ENCODE results near the gene STOX2.

STOX2 gene, protein sequence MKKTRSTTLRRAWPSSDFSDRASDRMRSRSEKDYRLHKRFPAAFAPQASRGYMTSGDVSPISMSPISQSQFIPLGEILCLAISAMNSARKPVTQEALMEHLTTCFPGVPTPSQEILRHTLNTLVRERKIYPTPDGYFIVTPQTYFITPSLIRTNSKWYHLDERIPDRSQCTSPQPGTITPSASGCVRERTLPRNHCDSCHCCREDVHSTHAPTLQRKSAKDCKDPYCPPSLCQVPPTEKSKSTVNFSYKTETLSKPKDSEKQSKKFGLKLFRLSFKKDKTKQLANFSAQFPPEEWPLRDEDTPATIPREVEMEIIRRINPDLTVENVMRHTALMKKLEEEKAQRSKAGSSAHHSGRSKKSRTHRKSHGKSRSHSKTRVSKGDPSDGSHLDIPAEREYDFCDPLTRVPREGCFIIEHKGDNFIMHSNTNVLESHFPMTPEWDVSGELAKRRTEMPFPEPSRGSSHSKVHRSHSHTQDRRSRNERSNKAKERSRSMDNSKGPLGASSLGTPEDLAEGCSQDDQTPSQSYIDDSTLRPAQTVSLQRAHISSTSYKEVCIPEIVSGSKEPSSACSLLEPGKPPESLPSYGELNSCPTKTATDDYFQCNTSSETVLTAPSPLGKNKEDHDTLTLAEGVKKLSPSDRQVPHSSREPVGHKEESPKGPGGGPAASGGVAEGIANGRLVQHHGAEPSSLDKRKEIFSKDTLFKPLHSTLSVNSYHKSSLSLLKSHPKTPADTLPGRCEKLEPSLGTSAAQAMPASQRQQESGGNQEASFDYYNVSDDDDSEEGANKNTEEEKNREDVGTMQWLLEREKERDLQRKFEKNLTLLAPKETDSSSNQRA (N-terminal part only)

DNA sequence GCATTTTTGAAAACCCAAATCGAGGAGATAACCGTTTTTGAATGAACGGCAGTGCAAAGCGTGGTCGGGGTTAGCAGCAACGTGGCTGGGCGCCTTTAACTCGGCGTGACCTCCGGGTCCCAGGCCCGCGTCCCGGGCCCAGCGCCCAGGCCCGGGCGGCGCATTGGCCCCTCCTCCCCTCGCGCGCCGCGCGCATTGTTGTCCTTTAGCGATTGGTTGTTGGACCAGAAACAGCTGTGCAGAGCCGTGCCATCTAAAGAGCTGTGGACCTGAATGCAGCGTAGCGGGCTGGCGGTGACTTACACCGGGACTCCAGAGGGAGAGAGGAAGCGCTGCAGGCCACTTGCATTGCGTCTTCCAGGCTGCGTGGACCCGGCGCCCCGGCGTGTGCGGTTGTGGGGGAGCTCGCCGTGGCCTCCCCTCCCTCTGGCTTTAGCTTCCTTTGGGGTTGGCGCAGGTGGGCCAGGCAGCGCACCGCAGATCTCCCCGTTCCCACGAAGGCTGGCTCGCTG lies at the start of gene STOX2:
TSS of gene STOX2 (plus strand) at position 227 of the 512 bp plus-strand sequence. CDS start 1,484 bp downstream, outside the sequence.
- DNase-seq, result no peak

DNA sequence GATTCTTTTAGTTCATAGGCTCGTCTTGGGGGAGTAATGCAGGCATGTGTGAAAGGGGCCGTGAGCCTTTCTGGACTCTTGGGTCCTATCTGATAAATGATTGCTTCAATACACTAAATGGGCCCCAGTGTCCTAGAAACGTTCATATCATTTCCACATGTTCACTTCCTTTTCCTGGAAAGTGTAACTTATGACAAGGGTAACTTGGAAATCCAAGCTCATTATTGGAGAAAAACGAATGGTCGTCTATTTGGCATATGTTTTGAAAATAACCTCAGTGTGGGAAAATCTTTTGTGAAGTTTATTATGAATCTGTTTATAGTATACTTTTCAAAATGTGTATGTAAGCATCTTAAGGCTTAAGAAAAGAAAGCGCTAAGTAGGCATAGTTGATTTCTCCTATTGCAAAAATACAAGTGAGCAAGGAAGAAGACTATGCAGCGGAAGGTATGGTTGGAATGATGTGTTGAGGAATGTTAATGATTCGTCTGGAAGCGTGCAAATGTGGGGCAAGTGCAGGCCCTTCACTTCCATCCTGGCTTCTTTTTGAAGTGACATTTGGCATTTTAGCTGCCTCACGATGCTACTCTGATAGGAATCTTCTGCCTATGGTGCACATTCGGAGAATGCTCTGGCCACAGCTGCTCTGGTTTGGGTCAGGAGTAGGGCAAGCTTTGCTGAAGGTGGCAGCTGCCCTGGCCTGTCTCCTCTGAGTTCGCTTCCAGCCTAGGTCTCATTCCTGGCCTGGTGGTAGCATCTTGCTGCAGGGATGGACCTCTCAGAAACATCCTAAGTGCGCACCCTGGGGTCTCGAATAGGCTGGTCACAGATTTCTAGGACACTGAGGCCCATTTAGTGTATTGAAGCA lies 49.5 kb upstream of the STOX2 start:
- no peak for DNase-seq

DNA sequence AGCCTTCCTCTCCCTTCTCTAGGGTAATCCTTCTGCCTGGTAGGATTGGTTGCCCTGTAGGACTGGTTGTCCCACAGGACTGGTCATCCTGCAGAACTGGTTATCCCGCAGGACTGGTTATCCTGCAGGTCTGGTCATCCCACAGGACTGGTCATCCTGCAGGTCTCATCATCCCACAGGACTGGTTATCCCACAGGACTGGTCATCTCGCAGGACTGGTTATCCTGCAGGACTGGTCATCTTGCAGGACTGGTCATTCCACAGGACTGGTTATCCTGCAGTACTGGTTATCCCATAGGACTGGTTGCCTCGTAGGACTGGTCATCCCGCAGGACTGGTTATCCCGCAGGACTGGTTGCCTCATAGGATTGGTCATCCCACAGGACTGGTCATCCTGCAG lies 48.1 kb upstream of the STOX2 start:
- DNase-seq, result no peak

DNA sequence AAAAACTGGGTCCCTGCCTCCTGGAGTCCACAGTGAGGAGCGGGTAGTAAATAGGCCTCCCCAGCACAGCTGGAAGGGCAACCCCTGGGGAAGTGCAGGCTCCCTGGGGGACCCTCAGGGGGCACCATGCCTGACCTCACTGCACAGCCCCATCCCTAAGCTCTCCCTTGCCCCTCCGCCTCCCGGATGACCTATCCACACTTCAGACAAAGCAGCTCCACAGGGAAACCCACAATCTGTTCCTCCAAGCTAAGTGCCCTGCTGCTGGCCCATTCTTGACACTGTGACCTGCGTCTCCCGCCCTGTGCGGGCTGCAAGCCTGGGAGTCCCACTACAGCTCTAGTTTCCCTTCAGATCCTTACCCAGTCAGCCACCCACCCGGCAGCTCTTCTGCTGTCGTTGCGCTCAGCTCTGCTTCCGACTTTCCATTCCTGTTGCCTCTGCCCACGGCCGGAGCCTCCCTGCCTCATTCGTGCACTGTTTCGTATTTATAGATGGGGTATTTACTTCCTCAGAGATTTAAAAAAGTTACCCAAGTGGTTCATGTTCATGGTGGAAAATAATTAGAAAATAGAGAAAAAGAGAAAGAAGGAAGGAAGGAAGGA lies 47.0 kb upstream of the STOX2 start:
- DNase-seq, result no peak

DNA sequence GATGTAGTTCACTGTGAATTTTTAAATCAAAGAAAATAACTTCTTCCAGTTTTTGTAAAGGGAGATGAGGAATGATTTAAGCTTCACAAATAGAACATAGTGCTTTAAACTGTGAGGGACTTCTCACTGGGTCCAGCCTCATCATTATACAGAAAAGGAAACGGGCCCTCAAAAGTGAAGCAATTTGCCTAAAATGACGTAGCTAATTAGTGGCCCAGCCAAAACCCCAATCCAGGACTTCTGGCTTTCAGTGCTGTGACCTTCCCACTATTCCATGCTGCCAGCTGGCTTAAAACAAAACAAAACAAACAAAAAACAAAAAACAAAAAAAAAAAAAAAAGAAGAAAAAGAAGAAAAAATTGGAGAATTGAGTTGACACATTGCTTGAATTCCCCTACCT lies 45.0 kb upstream of the STOX2 start:
- DNase-seq, result no peak

DNA sequence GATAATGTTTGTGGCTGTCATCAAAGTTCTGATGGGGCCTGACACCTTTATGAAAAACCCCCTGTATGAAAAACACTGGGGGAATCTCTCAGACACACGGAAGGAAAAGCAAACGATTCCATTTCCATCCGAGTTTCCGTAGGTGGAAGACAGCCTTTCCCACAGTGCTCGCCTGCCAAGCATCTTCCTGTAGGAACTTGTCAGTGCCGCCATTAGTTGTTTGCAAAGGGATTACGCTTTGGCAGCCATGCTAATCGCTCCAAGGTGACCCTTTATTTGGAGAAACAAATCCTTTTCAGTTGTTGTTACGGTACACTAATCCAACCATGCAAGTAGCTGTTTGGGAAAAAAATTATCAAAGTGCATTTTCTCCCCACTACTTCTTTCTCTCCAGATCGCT lies 44.4 kb upstream of the STOX2 start:
- no peak for DNase-seq

DNA sequence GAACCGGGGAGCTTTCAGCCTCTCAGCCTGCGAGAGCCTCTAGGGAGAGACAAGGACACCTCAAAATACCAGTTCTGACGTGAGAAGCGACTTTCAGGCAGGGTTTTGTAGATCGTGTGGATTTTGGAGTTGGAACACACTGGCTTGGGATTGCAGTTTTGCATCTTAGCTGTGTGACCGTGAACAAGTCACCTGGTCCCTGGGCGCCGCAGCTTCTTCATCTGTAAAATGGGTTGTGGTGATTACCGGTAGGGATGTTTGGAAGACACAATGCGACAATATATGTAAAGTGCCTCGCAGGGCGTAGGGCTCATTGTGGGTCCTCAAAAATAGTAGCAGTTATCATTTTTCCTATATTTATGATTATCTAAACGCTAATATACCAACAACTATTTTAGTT lies 43.7 kb upstream of the STOX2 start:
- no peak for DNase-seq

DNA sequence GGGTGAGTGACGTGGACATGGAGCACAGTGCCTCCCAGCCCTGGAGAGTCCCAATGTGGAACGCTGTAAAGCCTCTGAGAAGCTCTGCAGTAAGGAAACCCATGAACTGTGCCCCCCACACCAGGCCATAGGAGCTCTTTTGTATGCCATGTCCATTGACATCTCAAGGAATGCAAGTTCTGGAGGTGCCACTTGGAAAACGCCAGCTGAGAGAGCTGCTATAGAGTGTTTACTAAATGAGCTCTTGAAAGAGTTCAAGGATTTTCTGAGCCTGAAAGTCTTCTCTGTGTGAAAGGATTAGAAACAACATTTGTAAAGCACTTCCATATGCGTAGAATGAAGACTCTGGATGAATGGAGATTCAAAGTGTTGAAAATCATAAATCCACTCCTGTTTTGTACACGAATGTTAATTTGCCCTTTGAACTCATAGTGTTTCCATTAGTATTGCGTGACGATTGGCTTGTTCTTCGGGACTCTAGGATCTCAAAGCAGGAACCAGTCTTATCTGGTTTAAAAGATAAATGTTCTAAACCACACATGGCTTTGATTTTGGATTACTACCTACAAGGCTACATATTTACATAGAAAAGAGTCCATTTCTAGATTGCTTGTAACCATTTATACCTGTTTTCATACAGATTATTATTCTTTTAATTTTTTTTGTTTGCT lies 41.8 kb upstream of the STOX2 start:
- DNase-seq, result no peak

DNA sequence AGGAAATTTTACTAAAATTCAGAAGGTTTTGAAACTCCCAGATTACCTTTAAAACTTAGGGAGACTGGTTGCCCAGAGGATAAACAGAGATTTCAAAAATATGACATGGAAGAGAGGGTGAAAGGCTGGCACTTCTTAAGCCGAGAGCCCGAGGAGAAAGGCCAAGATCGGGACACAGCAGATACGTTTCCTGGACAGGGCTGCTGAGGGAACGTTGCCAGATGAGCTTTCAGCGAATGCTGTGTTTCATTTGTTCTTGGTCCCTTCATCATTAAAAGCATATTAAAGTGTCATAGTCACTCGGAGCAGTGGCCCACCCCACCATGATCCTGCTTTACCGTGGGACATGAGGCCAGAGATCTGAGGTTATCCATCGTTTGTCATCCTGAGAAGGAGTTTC lies 37.9 kb upstream of the STOX2 start:
- DNase-seq, result no peak

DNA sequence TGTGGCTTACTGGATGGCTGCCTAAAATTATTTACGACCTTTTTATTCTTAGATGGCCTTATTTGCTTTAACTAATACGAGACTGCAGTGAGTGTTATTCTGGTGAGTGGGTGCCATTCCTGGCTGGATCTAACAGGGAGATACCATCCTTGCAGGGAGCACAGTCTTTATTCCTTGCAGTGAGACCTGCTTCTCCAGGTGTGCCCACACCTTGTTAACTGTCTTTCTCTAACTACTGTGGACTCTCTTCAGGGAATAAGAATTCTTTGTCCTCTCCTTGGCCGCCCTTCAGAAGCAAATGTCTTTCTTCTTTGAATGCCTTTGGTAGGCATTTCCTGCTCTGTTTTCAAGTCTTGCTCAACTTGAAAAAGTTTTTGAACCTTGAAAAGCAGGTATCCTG lies 34.1 kb upstream of the STOX2 start:
- no peak for DNase-seq

DNA sequence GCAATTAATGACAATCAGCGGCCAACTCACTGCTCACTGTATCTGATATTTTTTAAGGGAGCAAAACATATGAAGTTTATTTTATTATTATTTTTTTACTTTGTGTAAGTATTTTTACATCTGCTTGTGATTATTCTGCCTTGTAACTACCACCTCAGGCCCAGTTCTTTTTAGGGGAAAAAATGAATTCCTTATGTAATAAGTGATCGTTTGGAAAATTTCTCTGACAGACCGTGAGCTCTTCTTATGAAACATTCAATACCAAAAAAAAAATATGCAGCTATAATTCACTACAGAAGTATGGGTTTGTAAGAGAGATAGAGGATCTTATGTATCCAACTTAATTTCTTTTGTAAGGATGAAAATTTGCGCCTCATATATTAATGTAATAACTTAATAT lies 33.5 kb upstream of the STOX2 start:
- DNase-seq, result no peak

DNA sequence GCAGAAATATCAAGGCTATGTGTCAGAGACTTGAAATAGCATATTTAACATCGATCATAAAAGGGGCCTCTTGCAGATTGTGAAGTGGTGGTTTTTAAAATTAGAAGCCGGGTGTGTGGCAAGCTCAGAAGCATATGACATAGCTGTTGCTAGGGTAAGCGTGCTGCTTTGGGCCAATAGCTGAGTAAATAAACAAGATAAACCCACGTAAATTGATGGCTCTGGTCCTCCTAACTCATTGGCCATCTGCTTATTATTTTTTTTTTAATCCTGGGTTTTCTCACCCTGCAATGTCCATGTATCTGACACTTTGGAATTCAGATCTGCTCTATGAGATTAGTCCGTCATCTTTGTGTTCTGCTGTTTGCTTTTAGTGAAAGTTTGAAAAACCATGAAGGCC lies 32.6 kb upstream of the STOX2 start:
- no peak for DNase-seq

DNA sequence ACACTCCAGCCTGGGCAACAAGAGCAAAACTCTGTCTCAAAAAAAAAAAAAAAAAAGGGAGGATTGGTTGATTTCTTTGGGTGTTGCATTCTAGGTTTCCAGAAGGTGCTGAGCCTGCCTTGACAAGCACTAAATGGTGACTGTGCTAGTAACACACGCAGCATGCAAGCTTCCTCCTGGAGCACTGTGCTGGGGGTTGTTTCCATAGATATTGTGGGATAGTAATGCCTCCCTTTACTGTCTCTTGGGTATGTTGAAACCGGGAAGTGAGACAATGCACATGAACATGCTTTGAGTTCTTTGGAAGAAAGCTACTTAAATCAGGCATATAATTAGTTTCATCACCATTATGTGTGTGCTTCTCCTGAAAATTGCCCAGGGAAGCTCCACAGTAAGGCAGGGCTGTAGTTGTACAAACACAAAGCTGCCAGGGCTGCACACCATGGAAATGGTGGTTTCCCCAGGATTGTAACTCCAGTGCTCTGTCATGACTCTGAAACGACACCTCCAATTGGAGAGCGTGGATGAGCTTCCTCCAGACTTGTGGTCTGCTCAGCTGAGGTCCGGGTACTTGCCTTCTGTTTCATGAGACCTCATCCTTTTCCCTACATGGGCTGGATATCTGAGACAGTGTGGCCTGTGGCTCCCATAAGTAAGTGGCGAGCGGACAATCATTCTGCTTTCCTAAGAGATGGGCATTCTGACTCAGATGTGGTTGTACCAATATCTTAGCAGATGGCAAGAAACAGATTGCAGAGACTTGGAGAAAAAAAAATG lies 31.5 kb upstream of the STOX2 start:
- DNase-seq, result no peak

DNA sequence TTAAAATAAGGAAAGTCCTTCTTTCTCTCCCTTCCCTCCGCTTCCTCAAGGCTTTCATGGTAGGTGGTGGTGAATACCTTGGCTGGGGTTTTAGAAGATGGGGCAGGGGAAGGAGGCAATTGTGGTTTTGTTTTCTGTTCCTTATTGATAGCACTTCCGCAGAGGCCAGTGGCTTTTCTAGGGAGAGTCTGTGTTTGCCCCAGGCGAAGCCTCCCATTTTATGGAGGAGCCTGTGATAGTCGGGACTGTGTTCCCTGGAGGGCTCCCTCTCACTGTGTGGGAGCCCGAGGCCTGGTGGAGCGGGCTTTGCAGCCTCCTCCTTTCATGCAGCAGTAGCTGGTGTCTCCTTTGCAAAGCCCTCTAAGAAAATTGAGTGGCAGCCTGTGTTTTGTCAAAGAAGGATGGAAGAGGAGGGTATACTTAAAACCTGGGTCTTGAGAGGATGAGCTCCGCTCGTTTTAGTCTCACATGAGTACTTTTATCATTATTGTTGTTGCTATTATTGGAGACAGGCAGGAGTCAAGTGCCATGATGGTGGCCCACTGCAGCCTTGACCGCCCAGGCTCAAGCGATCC lies 29.8 kb upstream of the STOX2 start:
- no peak for DNase-seq

DNA sequence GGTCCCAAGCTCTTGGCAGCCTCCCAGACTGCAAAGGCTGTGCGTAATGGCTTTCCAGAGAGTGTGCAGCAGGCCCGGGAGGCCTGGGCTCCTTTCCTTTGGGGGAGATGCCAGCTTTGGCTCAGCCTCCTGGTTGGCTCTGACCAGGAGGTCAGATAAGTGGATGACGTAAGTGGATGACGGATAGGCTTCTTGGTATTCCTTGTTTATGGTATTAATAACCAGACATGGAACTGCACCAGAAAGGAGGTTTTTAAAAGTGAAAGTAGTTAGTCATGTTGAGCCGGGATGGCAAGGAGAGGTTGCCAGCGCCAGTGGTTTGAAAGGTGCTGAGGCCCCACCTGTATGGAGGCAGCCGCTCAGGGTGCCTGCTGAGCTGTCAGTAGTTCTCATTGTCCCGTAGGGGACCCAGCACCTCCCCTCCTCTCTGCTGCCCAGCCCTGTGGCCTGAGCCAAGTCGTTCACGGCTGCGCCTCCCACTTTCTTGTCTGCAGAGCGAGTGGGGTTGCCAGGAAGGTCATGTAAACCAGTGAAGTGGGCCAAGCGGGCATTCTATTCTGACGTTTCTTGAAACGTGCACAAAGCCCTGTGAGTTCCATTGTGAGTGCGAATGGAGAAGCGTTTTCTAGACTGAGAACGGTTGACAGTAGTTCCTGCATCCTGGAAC lies 28.7 kb upstream of the STOX2 start:
- no peak for DNase-seq

DNA sequence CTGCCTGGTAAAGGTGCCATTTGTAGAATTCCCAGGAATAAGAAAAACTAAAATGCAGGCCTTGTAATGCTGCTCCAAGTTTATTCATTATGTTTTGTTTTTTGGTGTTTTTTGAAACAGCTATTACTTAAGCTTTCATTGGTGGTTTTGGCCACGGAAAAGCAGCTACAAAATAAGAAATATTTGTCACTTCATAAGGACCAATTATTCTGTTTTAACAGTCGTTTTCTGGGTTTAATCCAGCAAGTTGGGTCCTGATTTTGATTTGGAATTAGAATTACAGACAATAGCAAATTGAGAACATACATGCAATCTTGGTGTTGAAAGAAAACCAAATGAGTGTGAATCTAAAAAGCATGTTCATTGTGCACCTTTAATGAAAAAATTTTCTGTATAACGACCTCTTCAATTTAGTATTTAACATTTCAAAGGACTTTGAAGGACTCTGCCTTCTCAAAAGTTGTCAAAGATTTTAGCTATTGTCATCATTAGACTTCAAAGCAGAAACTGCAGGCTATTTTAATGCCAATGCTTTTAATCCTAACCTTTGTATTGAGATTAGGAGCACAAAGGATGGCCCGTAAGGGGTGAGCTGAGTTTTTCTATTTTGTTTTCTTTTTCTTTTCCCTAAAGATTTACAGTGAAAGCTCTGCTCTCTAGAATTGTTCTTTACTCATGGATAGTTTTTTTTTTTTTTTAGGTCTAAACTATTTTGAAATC lies 26.7 kb upstream of the STOX2 start:
- DNase-seq, result no peak

DNA sequence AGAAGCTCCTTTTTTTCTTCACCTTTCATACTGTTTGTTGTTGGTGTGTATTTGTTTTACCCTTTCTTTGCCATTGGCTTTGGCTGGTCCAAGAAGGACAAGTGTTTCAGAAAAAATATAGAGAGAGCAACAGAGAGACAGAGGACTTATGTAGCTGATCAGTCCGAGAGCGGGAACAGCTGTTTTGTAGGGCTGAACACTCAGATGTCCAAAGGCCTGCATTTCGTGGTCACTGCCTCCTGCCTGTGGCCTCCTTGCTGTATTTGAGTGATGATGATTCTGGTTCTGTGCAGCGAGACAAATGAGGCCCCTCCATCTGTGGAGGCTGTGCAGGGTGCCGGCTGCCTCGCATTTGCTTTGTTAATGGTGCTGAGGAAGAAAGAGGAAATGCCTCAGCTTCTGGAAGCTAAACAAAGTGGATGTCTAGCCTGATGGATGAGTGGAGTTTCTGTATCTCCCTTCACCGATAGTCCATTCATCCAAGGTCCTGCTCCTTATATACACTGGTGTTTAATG lies 19.8 kb upstream of the STOX2 start:
- DNase-seq, result no peak

DNA sequence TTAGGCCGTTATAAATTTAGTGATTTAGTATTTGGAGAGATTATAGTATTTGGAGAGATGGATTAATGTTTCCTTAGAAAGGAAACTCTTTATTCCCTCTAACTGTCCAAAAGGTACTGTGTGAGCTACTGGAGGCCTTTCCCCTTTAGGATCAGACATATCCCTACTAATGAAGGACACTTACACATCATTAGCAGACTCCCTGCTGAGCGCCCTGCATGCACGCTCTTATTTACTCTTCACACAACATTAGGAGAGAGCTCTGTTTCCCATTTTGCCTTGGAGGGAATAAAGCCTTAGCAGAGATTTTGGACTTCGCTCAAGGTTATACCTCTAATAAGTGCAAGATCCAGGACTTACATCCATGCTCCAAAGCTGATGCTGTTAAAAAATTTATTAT lies 17.8 kb upstream of the STOX2 start:
- no peak for DNase-seq

DNA sequence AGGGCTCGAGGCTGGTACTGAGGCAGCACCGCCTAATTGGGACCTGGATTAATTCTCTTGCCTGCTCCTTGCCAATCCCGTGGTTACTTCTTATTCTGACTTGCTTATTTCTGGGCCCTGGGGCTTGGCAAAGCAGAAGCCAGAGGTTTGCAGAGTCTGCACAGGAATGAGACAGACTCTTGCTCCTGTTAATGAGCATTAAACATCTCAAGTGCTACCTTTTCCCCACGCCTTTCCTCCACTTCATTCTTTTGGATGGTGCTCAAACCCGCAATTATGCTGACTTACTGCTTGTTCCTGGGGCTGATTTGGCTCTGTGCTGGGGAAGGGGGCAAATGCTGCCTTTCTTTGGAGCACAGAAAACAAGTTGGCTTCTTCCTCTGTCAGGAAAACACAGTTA lies 16.5 kb upstream of the STOX2 start:
- DNase-seq, result no peak

Measured in CD4-positive, alpha-beta T cell treated with Interleukin-4 for 1 hour (primary cell).